ENCODE results near the gene WAC. TPM values are rescaled to one million over a fixed set of nuclear protein-coding genes. Genes with fewer than 3 reads are reported as not detected.

WAC gene
- total and polyA plus RNA-seq, 5 donors from 2014 or later, result 80.5 to 205 (median 91.6) TPM

- Histone ChIP-seq H3K4me3 (ENCODE audit: low read depth, low read length) (no peak overlapping the region), H3K27ac (ENCODE audit: insufficient read depth, low read length, poor library complexity, severe bottlenecking) (no peak overlapping the region), H3K4me1 (ENCODE audit: control insufficient read depth, insufficient read depth, low read length, poor library complexity, severe bottlenecking) (peaks cover 5% of the 10 kb centered on the region), H3K36me3 (ENCODE audit: control insufficient read depth, insufficient read depth, low read length) (no peaks in the 10 kb centered on the region), H3K27me3 (ENCODE audit: control insufficient read depth, insufficient read depth, low read length) (no peaks in the 10 kb centered on the region), H3K9me3 (ENCODE audit: control insufficient read depth in 2 of 2, low read length in 2 of 2) (no peaks in the 10 kb centered on the region)
- ATAC-seq (ENCODE audit: low read depth in 2 of 2) (peak; percentile 51 to 70), DNase-seq (peak; percentile 44 to 67 (median 46))
- H3K4me1 Mint-ChIP-seq, result peaks cover 5 to 10% (median 8%) of the 10 kb centered on the region in 4 donors
- no peak overlapping the region for H3K27ac Mint-ChIP-seq
- no peaks in the 10 kb centered on the region for H3K36me3 Mint-ChIP-seq
- H3K9me3 Mint-ChIP-seq, result peaks cover 0 to under 1% (median 0%) of the 10 kb centered on the region in 7 donors
- H3K27me3 Mint-ChIP-seq, result peaks cover 28% of the 10 kb centered on the region
- no peak overlapping the region for H3K4me3 Mint-ChIP-seq
These were observed 95.4 kb downstream of the WAC start for GRCh38 chr10:28628184-28628893.

- no peak overlapping the region for H3K4me3 Mint-ChIP-seq
These were observed 99.1 kb downstream of the WAC start for GRCh38 chr10:28631896-28632583.

GRCh38 chr10:28632584-28632945 is 99.6 kb downstream of the WAC start:
- Mint-ChIP-seq H3K27me3 (peaks cover 39% of the 10 kb centered on the region), H3K9me3 (peaks cover 0 to 7% (median 0%) of the 10 kb centered on the region in 7 donors), H3K4me1 (peaks cover 4 to 9% (median 5%) of the 10 kb centered on the region in 4 donors), H3K27ac (no peak overlapping the region), H3K4me3 (no peak overlapping the region), H3K36me3 (no peaks in the 10 kb centered on the region)
- H3K27me3 ChIP-seq (ENCODE audit: control insufficient read depth, insufficient read depth, low read length), result no peaks in the 10 kb centered on the region
- H3K9me3 ChIP-seq (ENCODE audit: control insufficient read depth in 2 of 2, low read length in 2 of 2), result no peaks in the 10 kb centered on the region
- no peak overlapping the region for H3K4me3 ChIP-seq (ENCODE audit: low read depth, low read length)
- H3K4me1 ChIP-seq (ENCODE audit: control insufficient read depth, insufficient read depth, low read length, poor library complexity, severe bottlenecking), result peaks cover 5% of the 10 kb centered on the region
- H3K36me3 ChIP-seq (ENCODE audit: control insufficient read depth, insufficient read depth, low read length), result no peaks in the 10 kb centered on the region
- no peak overlapping the region for H3K27ac ChIP-seq (ENCODE audit: insufficient read depth, low read length, poor library complexity, severe bottlenecking)
- no peak for ATAC-seq (ENCODE audit: low read depth in 2 of 2)
- DNase-seq, result no peak

More at GRCh38 chr10:28631896-28632583, 99.1 kb downstream of the WAC start:
- Histone ChIP-seq H3K27ac (ENCODE audit: insufficient read depth, low read length, poor library complexity, severe bottlenecking) (no peak overlapping the region), H3K4me1 (ENCODE audit: control insufficient read depth, insufficient read depth, low read length, poor library complexity, severe bottlenecking) (peaks cover 5% of the 10 kb centered on the region), H3K27me3 (ENCODE audit: control insufficient read depth, insufficient read depth, low read length) (no peaks in the 10 kb centered on the region), H3K36me3 (ENCODE audit: control insufficient read depth, insufficient read depth, low read length) (no peaks in the 10 kb centered on the region), H3K4me3 (ENCODE audit: low read depth, low read length) (no peak overlapping the region), H3K9me3 (ENCODE audit: control insufficient read depth in 2 of 2, low read length in 2 of 2) (no peaks in the 10 kb centered on the region)
- Mint-ChIP-seq H3K36me3 (no peaks in the 10 kb centered on the region), H3K9me3 (peaks cover 0 to 7% (median 0%) of the 10 kb centered on the region in 7 donors), H3K27me3 (peaks cover 34% of the 10 kb centered on the region), H3K27ac (peak overlapping the region in 1 of 3 donors; percentile 40), H3K4me1 (peaks cover 4 to 9% (median 5%) of the 10 kb centered on the region in 4 donors)
- ATAC-seq (ENCODE audit: low read depth in 2 of 2) (no peak), DNase-seq (no peak)

- H3K4me3 ChIP-seq (ENCODE audit: low read depth, low read length), result no peak overlapping the region
- H3K4me1 ChIP-seq (ENCODE audit: control insufficient read depth, insufficient read depth, low read length, poor library complexity, severe bottlenecking), result no peaks in the 10 kb centered on the region
- H3K36me3 ChIP-seq (ENCODE audit: control insufficient read depth, insufficient read depth, low read length), result no peaks in the 10 kb centered on the region
- H3K27ac ChIP-seq (ENCODE audit: insufficient read depth, low read length, poor library complexity, severe bottlenecking), result no peak overlapping the region
- Mint-ChIP-seq H3K4me3 (no peak overlapping the region), H3K9me3 (peaks cover 0 to 7% (median 2%) of the 10 kb centered on the region in 7 donors), H3K4me1 (peaks cover 0 to under 1% (median 0%) of the 10 kb centered on the region in 4 donors), H3K36me3 (no peaks in the 10 kb centered on the region), H3K27ac (no peak overlapping the region), H3K27me3 (peaks cover 36% of the 10 kb centered on the region)
- H3K27me3 ChIP-seq (ENCODE audit: control insufficient read depth, insufficient read depth, low read length), result no peaks in the 10 kb centered on the region
- no peak for DNase-seq
- ATAC-seq (ENCODE audit: low read depth in 2 of 2), result no peak
- peaks cover 0 to 2% of the 10 kb centered on the region in 2 experiments for H3K9me3 ChIP-seq (ENCODE audit: control insufficient read depth in 2 of 2, low read length in 2 of 2)
These were observed 100.8 kb downstream of the WAC start for GRCh38 chr10:28633750-28634149.

- DNase-seq, result no peak
These were observed 104.4 kb downstream of the WAC start for GRCh38 chr10:28637346-28637745.

GRCh38 chr10:28638392-28638791 is 105.5 kb downstream of the WAC start:
- no peak overlapping the region for H3K27ac ChIP-seq (ENCODE audit: insufficient read depth, low read length, poor library complexity, severe bottlenecking)
- ATAC-seq (ENCODE audit: low read depth in 2 of 2) (no peak), DNase-seq (no peak)
- no peaks in the 10 kb centered on the region for H3K36me3 Mint-ChIP-seq
- H3K9me3 ChIP-seq (ENCODE audit: control insufficient read depth in 2 of 2, low read length in 2 of 2), result peaks cover 0 to 2% of the 10 kb centered on the region in 2 experiments
- H3K27ac Mint-ChIP-seq, result no peak overlapping the region
- H3K9me3 Mint-ChIP-seq, result peaks cover 0 to 16% (median 2%) of the 10 kb centered on the region in 7 donors
- H3K4me1 Mint-ChIP-seq, result no peaks in the 10 kb centered on the region
- H3K4me3 ChIP-seq (ENCODE audit: low read depth, low read length), result no peak overlapping the region
- peaks cover 21% of the 10 kb centered on the region for H3K27me3 Mint-ChIP-seq
- no peaks in the 10 kb centered on the region for H3K4me1 ChIP-seq (ENCODE audit: control insufficient read depth, insufficient read depth, low read length, poor library complexity, severe bottlenecking)
- no peaks in the 10 kb centered on the region for H3K27me3 ChIP-seq (ENCODE audit: control insufficient read depth, insufficient read depth, low read length)
- H3K4me3 Mint-ChIP-seq, result no peak overlapping the region
- H3K36me3 ChIP-seq (ENCODE audit: control insufficient read depth, insufficient read depth, low read length), result no peaks in the 10 kb centered on the region

More at GRCh38 chr10:28637346-28637745, 104.4 kb downstream of the WAC start:
- H3K4me3 ChIP-seq (ENCODE audit: low read depth, low read length), result no peak overlapping the region
- no peaks in the 10 kb centered on the region for H3K27me3 ChIP-seq (ENCODE audit: control insufficient read depth, insufficient read depth, low read length)
- Mint-ChIP-seq H3K27ac (no peak overlapping the region), H3K4me3 (no peak overlapping the region), H3K27me3 (peaks cover 22% of the 10 kb centered on the region), H3K36me3 (no peaks in the 10 kb centered on the region), H3K4me1 (no peaks in the 10 kb centered on the region), H3K9me3 (peaks cover 0 to 16% (median 2%) of the 10 kb centered on the region in 7 donors)
- ATAC-seq (ENCODE audit: low read depth in 2 of 2), result no peak
- no peak overlapping the region for H3K27ac ChIP-seq (ENCODE audit: insufficient read depth, low read length, poor library complexity, severe bottlenecking)
- no peaks in the 10 kb centered on the region for H3K4me1 ChIP-seq (ENCODE audit: control insufficient read depth, insufficient read depth, low read length, poor library complexity, severe bottlenecking)
- peaks cover 0 to 2% of the 10 kb centered on the region in 2 experiments for H3K9me3 ChIP-seq (ENCODE audit: control insufficient read depth in 2 of 2, low read length in 2 of 2)
- H3K36me3 ChIP-seq (ENCODE audit: control insufficient read depth, insufficient read depth, low read length), result no peaks in the 10 kb centered on the region

- Histone ChIP-seq H3K36me3 (ENCODE audit: control insufficient read depth, insufficient read depth, low read length) (no peaks in the 10 kb centered on the region), H3K27ac (ENCODE audit: insufficient read depth, low read length, poor library complexity, severe bottlenecking) (no peak overlapping the region), H3K9me3 (ENCODE audit: control insufficient read depth in 2 of 2, low read length in 2 of 2) (peaks cover 0 to 2% of the 10 kb centered on the region in 2 experiments), H3K4me1 (ENCODE audit: control insufficient read depth, insufficient read depth, low read length, poor library complexity, severe bottlenecking) (no peaks in the 10 kb centered on the region), H3K27me3 (ENCODE audit: control insufficient read depth, insufficient read depth, low read length) (no peaks in the 10 kb centered on the region), H3K4me3 (ENCODE audit: low read depth, low read length) (no peak overlapping the region)
- H3K4me3 Mint-ChIP-seq, result no peak overlapping the region
- H3K36me3 Mint-ChIP-seq, result no peaks in the 10 kb centered on the region
- H3K27ac Mint-ChIP-seq, result no peak overlapping the region
- DNase-seq, result no peak
- no peak for ATAC-seq (ENCODE audit: low read depth in 2 of 2)
- peaks cover 23% of the 10 kb centered on the region for H3K27me3 Mint-ChIP-seq
- H3K9me3 Mint-ChIP-seq, result peaks cover 0 to 16% (median 0%) of the 10 kb centered on the region in 7 donors
- no peaks in the 10 kb centered on the region for H3K4me1 Mint-ChIP-seq
These were observed 107.6 kb downstream of the WAC start for GRCh38 chr10:28640551-28640950.
